Neural cell (in vitro differentiated cells): ENCODE results near the gene DGKZ. TPM values are rescaled to one million over a fixed set of nuclear protein-coding genes. Genes with fewer than 3 reads are reported as not detected.

Experiments used
- H2AFZ ChIP-seq: fragments of 200-600, 300-800 bp; sonication (generic), shearing (Covaris generic); 2 replicates; pipeline ENCODE4 v1.6.0; 2014; ENCODE audit warnings: low read depth, mild to moderate bottlenecking, antibody characterized with exemption, low read length, moderate library complexity
- H3F3A ChIP-seq: fragments of 200-600 bp; shearing (Covaris generic); 2 replicates; pipeline ENCODE4 v1.6.1; 2016; ENCODE audit warnings: mild to moderate bottlenecking, moderate library complexity, mixed read lengths, antibody characterized with exemption, low read length; ENCODE audit not compliant: insufficient read depth, poor library complexity, severe bottlenecking
- H3K27ac ChIP-seq: fragments of 200-600, 300-800 bp; sonication (generic), shearing (Covaris generic); 2 replicates; pipeline ENCODE4 v1.5.1; 2014; ENCODE audit warnings: mild to moderate bottlenecking, low read length, moderate library complexity
- H3K27me3 ChIP-seq: fragments of 300-800, 200-600 bp; sonication (generic), shearing (Covaris generic); 2 replicates; pipeline ENCODE4 v1.6.0; 2014; ENCODE audit warnings: mild to moderate bottlenecking, low read depth, low read length, moderate library complexity; ENCODE audit not compliant: insufficient read depth
- H3K36me3 ChIP-seq: fragments of 300-800, 200-600 bp; sonication (generic), shearing (Covaris generic); 2 replicates; pipeline ENCODE4 v1.5.1; 2014; ENCODE audit warnings: mild to moderate bottlenecking, antibody characterized with exemption, low read length, moderate library complexity; ENCODE audit not compliant: insufficient read depth
- H3K4me2 ChIP-seq: fragments of 300-800, 200-600 bp; sonication (generic), shearing (Covaris generic); 2 replicates; pipeline ENCODE4 v1.6.0; 2014; ENCODE audit warnings: mild to moderate bottlenecking, low read length
- H3K4me3 ChIP-seq: fragments of 300-800, 200-600 bp; sonication (generic), shearing (Covaris generic); 2 replicates; pipeline ENCODE4 v1.5.1; 2014; ENCODE audit warnings: mild to moderate bottlenecking, low read length, moderate library complexity
- H3K79me2 ChIP-seq: fragments of 200-600 bp; shearing (Covaris generic); replicated peaks from 2 replicates; pipeline ENCODE4 v1.6.0; 2014; ENCODE audit warnings: mild to moderate bottlenecking, low read length, moderate library complexity; ENCODE audit not compliant: insufficient read depth
- H3K9ac ChIP-seq: fragments of 300-800, 200-600 bp; sonication (generic), shearing (Covaris generic); 2 replicates; pipeline ENCODE4 v1.6.1; 2016; ENCODE audit warnings: mild to moderate bottlenecking, low read length, mixed read lengths
- H3K9me2 ChIP-seq: fragments of 200-600 bp; shearing (Covaris generic); 2 replicates; pipeline ENCODE4 v1.6.1; 2016; ENCODE audit warnings: mild to moderate bottlenecking, low read length, mixed read lengths; ENCODE audit not compliant: insufficient read depth
- H3K9me3 ChIP-seq: fragments of 200-600, 300-800 bp; sonication (generic), shearing (Covaris generic); 2 replicates; pipeline ENCODE4 v1.6.1; 2016; ENCODE audit warnings: mild to moderate bottlenecking, mixed run types, low read length, moderate library complexity, mixed read lengths
- H4K20me1 ChIP-seq: fragments of 200-600 bp; shearing (Covaris generic); 2 replicates; pipeline ENCODE4 v1.6.1; 2016; ENCODE audit warnings: mild to moderate bottlenecking, mixed run types; ENCODE audit not compliant: insufficient read depth
- EP300 ChIP-seq: fragments of 450-650 bp; conservative IDR thresholded peaks from 2 replicates; pipeline ENCODE4 v1.6.1; 2014; ENCODE audit warnings: antibody characterized with exemption, mild to moderate bottlenecking, moderate library complexity; ENCODE audit not compliant: poor library complexity, severe bottlenecking
- EZH2 ChIP-seq: fragments of 200-600, 300-800 bp; shearing (Covaris generic), sonication (generic); IDR thresholded peaks from 2 replicates; pipeline ENCODE4 v1.6.1; 2014; ENCODE audit warnings: antibody characterized with exemption, low read length, borderline replicate concordance, mild to moderate bottlenecking; ENCODE audit not compliant: insufficient read depth, poor library complexity, severe bottlenecking
- MXI1 ChIP-seq: fragments of 450-650 bp; conservative IDR thresholded peaks from 2 replicates; pipeline ENCODE4 v1.6.1; 2014; ENCODE audit warnings: antibody characterized with exemption, mild to moderate bottlenecking; ENCODE audit not compliant: poor library complexity, severe bottlenecking
- POLR2AphosphoS5 ChIP-seq: IDR thresholded peaks from 2 replicates; pipeline ENCODE4 v1.6.1; 2012
- RAD21 ChIP-seq: fragments of 450-650 bp; conservative IDR thresholded peaks from 2 replicates; pipeline ENCODE4 v1.6.1; 2014; ENCODE audit warnings: antibody characterized with exemption, mild to moderate bottlenecking, moderate library complexity
- SMC3 ChIP-seq: fragments of 450-650 bp; conservative IDR thresholded peaks from 2 replicates; pipeline ENCODE4 v1.6.1; 2014; ENCODE audit warnings: antibody characterized with exemption, mild to moderate bottlenecking, moderate library complexity; ENCODE audit not compliant: poor library complexity
- TAF1 ChIP-seq: IDR thresholded peaks from 2 replicates; pipeline ENCODE4 v1.6.1; 2012; ENCODE audit warnings: low read depth
- polyA plus RNA-seq: library from polyadenylated mRNA; depleted of rRNA; stranded (reverse); fragments of >200 nt; gene quantifications from 2 replicates; pipeline ENCODE4 v1.2.3, GENCODE V29; 2014
- TF ChIP-seq, protein P1 (sequence below): fragments of 450-650 bp; IDR thresholded peaks from 2 replicates; pipeline ENCODE4 v1.5.1; 2014; ENCODE audit warnings: antibody characterized with exemption, mild to moderate bottlenecking, moderate library complexity; ENCODE audit not compliant: poor library complexity, severe bottlenecking
- TF ChIP-seq, protein P2 (sequence below): IDR thresholded peaks from 2 replicates; pipeline ENCODE4 v1.6.1; 2012; ENCODE audit warnings: borderline replicate concordance

DGKZ gene
- polyA plus RNA-seq, 1 donor from 2014 or later, result 55.7 TPM

DNA sequence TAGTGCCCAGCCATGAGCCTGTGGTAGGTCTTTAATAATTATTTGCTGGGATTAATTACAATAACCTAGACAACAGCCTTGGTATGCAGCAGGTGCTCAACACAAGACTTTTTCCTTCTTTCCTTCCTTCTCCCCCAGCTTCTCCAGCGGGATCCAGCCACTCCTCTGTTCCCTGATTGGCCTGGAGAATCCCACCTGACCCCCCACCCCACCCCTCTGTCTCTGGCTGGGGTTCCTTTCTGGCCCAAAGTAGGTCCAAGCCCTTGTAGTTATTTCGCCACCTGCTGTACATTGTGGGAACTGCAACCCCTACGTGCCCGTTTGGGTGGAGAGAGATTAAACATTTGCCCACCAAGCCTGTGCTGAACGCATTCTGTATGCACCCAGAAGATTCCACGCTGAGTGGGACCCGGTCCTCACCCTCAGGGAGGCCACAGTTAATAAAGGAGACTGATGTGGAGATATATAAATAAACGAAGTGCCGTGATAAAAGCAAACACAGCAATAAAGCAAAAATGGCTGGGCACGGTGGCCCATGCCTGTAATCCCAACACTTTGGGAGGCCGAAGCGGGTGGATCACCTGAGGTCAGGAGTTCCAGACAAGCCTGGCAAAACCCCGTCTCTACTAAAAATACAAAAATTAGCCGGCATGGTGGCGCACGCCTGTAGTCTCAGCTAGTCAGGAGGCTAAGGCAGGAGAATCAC is 32.1 kb upstream of the DGKZ start:
- Histone ChIP-seq H3K9ac (no peak overlapping the region), H3K27me3 (no peaks in the 10 kb centered on the region), H3F3A (no peaks in the 10 kb centered on the region), H3K9me3 (no peaks in the 10 kb centered on the region), H3K79me2 (no peaks in the 10 kb centered on the region), H3K36me3 (no peaks in the 10 kb centered on the region), H4K20me1 (no peaks in the 10 kb centered on the region), H2AFZ (no peak overlapping the region), H3K4me2 (no peak overlapping the region), H3K9me2 (no peaks in the 10 kb centered on the region), H3K4me3 (no peak overlapping the region), H3K27ac (no peak overlapping the region)
- no peak for TF ChIP-seq EZH2
- no peak for TF ChIP-seq EP300
- TF ChIP-seq, protein P1, sequence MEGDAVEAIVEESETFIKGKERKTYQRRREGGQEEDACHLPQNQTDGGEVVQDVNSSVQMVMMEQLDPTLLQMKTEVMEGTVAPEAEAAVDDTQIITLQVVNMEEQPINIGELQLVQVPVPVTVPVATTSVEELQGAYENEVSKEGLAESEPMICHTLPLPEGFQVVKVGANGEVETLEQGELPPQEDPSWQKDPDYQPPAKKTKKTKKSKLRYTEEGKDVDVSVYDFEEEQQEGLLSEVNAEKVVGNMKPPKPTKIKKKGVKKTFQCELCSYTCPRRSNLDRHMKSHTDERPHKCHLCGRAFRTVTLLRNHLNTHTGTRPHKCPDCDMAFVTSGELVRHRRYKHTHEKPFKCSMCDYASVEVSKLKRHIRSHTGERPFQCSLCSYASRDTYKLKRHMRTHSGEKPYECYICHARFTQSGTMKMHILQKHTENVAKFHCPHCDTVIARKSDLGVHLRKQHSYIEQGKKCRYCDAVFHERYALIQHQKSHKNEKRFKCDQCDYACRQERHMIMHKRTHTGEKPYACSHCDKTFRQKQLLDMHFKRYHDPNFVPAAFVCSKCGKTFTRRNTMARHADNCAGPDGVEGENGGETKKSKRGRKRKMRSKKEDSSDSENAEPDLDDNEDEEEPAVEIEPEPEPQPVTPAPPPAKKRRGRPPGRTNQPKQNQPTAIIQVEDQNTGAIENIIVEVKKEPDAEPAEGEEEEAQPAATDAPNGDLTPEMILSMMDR, result peak; percentile 56
- TF ChIP-seq SMC3, result no peak
- TF ChIP-seq POLR2AphosphoS5, result no peak
- TF ChIP-seq, protein P2, sequence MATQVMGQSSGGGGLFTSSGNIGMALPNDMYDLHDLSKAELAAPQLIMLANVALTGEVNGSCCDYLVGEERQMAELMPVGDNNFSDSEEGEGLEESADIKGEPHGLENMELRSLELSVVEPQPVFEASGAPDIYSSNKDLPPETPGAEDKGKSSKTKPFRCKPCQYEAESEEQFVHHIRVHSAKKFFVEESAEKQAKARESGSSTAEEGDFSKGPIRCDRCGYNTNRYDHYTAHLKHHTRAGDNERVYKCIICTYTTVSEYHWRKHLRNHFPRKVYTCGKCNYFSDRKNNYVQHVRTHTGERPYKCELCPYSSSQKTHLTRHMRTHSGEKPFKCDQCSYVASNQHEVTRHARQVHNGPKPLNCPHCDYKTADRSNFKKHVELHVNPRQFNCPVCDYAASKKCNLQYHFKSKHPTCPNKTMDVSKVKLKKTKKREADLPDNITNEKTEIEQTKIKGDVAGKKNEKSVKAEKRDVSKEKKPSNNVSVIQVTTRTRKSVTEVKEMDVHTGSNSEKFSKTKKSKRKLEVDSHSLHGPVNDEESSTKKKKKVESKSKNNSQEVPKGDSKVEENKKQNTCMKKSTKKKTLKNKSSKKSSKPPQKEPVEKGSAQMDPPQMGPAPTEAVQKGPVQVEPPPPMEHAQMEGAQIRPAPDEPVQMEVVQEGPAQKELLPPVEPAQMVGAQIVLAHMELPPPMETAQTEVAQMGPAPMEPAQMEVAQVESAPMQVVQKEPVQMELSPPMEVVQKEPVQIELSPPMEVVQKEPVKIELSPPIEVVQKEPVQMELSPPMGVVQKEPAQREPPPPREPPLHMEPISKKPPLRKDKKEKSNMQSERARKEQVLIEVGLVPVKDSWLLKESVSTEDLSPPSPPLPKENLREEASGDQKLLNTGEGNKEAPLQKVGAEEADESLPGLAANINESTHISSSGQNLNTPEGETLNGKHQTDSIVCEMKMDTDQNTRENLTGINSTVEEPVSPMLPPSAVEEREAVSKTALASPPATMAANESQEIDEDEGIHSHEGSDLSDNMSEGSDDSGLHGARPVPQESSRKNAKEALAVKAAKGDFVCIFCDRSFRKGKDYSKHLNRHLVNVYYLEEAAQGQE, result no peak
- TF ChIP-seq TAF1, result no peak
- TF ChIP-seq RAD21, result peak; percentile 25
- TF ChIP-seq MXI1, result no peak

DNA sequence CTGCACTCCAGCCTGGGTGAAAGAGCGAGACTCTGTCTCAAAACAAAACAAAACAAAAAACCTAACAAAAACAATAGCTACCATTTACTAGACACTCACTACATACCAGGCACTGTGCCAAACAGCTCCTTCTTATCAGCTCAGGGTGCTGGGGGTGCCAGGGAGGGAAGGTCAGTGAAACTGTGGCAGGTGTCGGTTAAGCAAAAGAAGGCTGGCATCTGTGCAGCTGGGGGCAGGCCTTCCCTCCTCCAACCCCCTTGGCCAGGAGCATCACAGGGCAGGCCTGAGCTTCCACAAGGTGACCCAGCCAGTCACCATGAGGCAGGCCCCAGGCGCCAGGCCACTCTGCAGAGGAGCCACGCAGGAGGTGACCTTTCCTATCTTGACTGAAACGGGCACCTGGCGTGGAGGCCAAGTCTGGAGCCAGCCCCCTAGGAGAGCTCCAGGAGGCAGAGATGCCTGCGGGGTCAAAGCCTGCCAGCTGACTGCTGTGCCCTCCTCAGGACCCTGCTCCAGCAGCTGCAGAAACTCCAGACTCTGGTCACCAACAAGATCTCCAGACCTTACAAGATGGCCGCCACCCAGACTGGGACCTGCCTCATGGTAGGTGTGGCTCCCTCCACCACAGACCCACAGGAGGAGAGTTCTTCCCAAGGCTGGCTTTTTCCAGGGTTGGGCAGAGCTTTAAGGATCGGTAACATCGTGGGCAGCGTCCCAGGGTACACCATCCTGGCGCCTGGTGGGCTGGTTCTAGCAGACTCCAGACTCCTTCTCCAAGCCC is 31.3 kb upstream of the DGKZ start:
- no peak overlapping the region for H3K9ac ChIP-seq
- H3K27ac ChIP-seq, result no peak overlapping the region
- H3F3A ChIP-seq, result no peaks in the 10 kb centered on the region
- H3K36me3 ChIP-seq, result no peaks in the 10 kb centered on the region
- no peaks in the 10 kb centered on the region for H3K9me2 ChIP-seq
- no peak overlapping the region for H3K4me3 ChIP-seq
- no peaks in the 10 kb centered on the region for H3K27me3 ChIP-seq
- no peaks in the 10 kb centered on the region for H4K20me1 ChIP-seq
- TF ChIP-seq EZH2, result no peak
- no peak for TF ChIP-seq EP300
- TF ChIP-seq SMC3, result no peak
- TF ChIP-seq, protein P1, result no peak
- TF ChIP-seq TAF1, result no peak
- TF ChIP-seq MXI1, result no peak
- no peak for TF ChIP-seq POLR2AphosphoS5
- TF ChIP-seq, protein P2, result no peak
- no peak for TF ChIP-seq RAD21
- H2AFZ ChIP-seq, result no peak overlapping the region
- no peaks in the 10 kb centered on the region for H3K79me2 ChIP-seq
- H3K9me3 ChIP-seq, result no peaks in the 10 kb centered on the region
- no peak overlapping the region for H3K4me2 ChIP-seq
